ENCODE measurements around the gene COP1. TPM values are rescaled to one million over a fixed set of nuclear protein-coding genes. Genes with fewer than 3 reads are reported as not detected.
"Not testable (repeated sequence)": the region's sequence is repeated elsewhere in the genome, so short reads cannot be mapped to it uniquely, and the experiment has no call there.

The COP1 gene
- total RNA-seq, 1 donor from 2014 or later = 72.2 TPM

DNA sequence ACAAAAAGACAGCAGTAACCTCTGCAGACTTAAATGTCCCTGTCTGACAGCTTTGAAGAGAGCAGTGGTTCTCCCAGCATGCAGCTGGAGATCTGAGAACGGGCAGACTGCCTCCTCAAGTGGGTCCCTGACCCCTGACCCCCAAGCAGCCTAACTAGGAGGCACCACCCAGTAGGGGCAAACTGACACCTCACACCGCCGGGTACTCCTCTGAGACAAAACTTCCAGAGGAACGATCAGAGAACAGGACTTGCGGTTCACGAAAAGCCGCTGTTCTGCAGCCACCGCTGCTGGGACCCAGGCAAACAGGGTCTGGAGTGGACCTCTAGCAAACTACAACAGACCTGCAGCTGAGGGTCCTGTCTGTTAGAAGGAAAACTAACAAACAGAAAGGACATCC lies 214.3 kb downstream of the COP1 start:
- H3K4me1 ChIP-seq; H3K27me3 ChIP-seq; DNase-seq (ENCODE audit: extremely low spot score in 2 of 2); H3K4me3 ChIP-seq; H3K27ac ChIP-seq; intact Hi-C loops (cut with DNase I); H3K9me3 ChIP-seq; H3K36me3 ChIP-seq: not testable (repeated sequence)

DNA sequence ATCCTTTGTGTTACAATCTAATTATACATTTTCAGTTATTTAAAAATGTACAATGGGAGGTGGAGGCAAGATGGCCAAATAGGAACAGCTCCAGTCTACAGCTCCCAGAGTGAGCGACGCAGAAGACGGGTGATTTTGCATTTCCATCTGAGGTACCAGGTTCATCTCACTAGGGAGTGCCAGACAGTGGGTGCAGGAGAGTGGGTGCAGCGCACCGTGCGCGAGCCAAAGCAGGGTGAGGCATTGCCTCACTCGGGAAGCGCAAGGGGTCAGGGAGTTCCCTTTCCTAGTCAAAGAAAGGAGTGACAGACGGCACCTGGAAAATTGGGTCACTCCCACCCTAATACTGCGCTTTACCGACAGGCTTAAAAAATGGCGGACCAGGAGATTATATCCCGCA lies 214.9 kb downstream of the COP1 start:
- H3K27ac ChIP-seq; H3K4me3 ChIP-seq; H3K36me3 ChIP-seq; H3K27me3 ChIP-seq; DNase-seq (ENCODE audit: extremely low spot score in 2 of 2); intact Hi-C loops (cut with DNase I); H3K9me3 ChIP-seq; H3K4me1 ChIP-seq: not testable (repeated sequence)

DNA sequence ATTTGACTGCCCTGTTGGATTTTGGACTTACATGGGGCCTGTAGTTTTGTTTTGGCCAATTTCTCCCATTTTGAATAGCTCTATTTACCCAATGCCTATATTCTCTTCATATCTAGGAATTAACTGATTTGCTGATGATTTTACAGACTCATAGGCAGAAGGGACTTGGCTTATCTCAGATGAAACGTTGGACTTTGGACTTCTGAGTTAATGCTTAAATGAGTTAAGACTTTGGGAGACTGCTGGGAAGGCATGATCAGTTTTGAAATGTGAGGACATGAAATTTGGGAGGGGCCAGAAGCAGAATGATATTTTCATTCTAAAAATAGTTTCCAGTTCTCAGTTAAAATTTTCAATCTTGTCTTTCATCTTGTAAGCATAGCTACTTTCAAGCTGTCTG lies 222.3 kb downstream of the COP1 start:
- H3K27me3 ChIP-seq = no peaks in the 10 kb centered on the region
- no peak for TF ChIP-seq POLR2A (IDR thresholded peaks at IDR 0.05)
- no peak for TF ChIP-seq POLR2AphosphoS5 (IDR thresholded peaks at IDR 0.05; ENCODE audit: insufficient read depth in 1 of 2, low read depth in 1 of 2)
- TF ChIP-seq, protein P1, sequence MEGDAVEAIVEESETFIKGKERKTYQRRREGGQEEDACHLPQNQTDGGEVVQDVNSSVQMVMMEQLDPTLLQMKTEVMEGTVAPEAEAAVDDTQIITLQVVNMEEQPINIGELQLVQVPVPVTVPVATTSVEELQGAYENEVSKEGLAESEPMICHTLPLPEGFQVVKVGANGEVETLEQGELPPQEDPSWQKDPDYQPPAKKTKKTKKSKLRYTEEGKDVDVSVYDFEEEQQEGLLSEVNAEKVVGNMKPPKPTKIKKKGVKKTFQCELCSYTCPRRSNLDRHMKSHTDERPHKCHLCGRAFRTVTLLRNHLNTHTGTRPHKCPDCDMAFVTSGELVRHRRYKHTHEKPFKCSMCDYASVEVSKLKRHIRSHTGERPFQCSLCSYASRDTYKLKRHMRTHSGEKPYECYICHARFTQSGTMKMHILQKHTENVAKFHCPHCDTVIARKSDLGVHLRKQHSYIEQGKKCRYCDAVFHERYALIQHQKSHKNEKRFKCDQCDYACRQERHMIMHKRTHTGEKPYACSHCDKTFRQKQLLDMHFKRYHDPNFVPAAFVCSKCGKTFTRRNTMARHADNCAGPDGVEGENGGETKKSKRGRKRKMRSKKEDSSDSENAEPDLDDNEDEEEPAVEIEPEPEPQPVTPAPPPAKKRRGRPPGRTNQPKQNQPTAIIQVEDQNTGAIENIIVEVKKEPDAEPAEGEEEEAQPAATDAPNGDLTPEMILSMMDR (IDR thresholded peaks at IDR 0.05) = no peak
- H3K4me1 ChIP-seq = no peaks in the 10 kb centered on the region
- H3K36me3 ChIP-seq = peaks cover 0 to 50% of the 10 kb centered on the region in 2 donors
- no peaks in the 10 kb centered on the region for H3K9me3 ChIP-seq
- H3K4me3 ChIP-seq = no peak overlapping the region
- no peak overlapping the region for H3K27ac ChIP-seq
- intact Hi-C loops (cut with DNase I) = no loop called here
- DNase-seq (ENCODE audit: extremely low spot score in 2 of 2) = no peak

DNA sequence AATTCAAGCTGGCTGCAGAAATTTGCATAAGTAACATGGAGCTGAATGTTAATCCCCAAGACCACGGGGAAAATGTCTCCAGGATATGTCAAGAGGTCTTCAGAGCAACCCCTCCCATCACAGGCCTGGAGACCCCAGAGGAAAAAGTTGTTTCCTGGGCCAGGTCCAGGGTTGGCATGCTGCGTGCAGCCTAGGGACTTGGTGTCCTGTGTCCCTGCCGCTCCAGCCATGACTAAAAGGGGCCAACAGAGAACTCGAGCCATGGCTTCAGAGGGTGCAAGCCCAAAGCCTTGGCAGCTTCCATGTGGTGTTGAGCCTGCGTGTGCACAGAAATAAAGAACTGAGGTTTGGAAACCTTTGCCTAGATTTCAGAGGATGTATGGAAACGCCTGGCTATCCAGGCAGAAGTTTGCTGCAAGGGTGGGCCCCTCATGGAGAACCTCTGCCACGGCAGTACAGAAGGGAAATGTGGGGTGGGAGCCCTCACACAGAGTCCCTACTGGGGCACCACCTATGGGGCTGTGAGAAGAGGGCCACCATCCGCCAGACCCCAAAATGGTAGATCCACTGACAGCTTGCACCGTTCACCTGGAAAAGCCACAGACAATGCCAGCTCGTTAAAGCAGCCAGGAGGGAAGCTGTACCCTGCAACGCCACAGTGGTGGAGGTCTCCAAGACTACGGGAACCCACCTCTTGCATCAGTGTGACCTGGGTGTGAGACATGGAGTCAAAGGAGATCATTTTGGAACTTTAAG lies 222.9 kb downstream of the COP1 start:
- Histone ChIP-seq H3K9me3 (no peaks in the 10 kb centered on the region), H3K4me3 (no peak overlapping the region), H3K4me1 (no peaks in the 10 kb centered on the region), H3K27me3 (no peaks in the 10 kb centered on the region), H3K27ac (no peak overlapping the region), H3K36me3 (peaks cover 0 to 50% of the 10 kb centered on the region in 2 donors)
- DNase-seq (ENCODE audit: extremely low spot score in 2 of 2) = no peak
- TF ChIP-seq POLR2AphosphoS5 (IDR thresholded peaks at IDR 0.05; ENCODE audit: insufficient read depth in 1 of 2, low read depth in 1 of 2) (no peak), POLR2A (IDR thresholded peaks at IDR 0.05) (no peak)
- TF ChIP-seq, protein P1 (IDR thresholded peaks at IDR 0.05) = no peak
- intact Hi-C loops (cut with DNase I) = no loop called here

DNA sequence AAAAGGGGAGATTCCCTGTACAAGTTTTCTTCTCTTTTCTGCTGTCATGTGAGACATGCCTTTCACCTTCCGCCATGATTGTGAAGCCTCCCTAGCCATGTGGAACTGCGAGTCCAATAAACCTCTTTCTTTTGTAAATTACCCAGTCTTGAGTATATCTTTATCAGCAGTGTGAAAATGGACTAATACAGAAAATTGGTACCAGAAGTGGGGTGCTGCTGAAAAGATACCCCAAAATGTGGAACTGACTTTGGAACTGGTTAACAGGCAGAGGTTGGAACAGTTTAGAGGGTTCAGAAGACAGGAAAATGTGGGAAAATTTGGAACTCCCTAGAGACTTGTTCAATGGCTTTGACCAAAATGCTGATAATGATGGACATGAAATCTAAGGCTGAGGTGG lies 223.7 kb downstream of the COP1 start:
- H3K27me3 ChIP-seq; H3K27ac ChIP-seq; intact Hi-C loops (cut with DNase I); DNase-seq (ENCODE audit: extremely low spot score in 2 of 2); H3K4me1 ChIP-seq; H3K4me3 ChIP-seq; H3K9me3 ChIP-seq: not testable (repeated sequence)
- H3K36me3 ChIP-seq = peaks cover 0 to 50% of the 10 kb centered on the region in 2 donors

DNA sequence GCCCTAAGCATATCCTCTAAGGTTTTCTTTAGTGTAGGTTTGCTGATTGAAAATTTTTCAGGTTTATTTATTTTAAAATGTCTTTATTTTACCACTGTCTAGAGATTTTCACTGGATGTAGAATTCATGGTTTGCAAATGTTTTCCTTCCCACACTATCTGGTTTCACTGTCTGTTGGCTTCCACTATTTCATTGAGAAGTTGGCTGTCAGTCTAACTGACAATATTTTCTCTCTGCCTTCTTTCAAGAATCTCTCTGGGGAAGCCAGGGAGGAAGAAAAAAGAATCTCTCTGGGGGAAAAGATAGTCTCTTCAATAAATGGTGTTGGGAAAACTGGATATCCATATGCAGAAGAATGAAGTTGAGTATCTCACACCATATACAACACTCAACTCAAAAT lies 226.0 kb downstream of the COP1 start:
- H3K4me3 ChIP-seq = no peak overlapping the region
- TF ChIP-seq POLR2A (IDR thresholded peaks at IDR 0.05) = no peak
- TF ChIP-seq POLR2AphosphoS5 (IDR thresholded peaks at IDR 0.05; ENCODE audit: insufficient read depth in 1 of 2, low read depth in 1 of 2) = no peak
- TF ChIP-seq, protein P1 (IDR thresholded peaks at IDR 0.05) = no peak
- no peak for DNase-seq (ENCODE audit: extremely low spot score in 2 of 2)
- intact Hi-C loops (cut with DNase I) = no loop called here
- H3K27me3 ChIP-seq = no peaks in the 10 kb centered on the region
- no peaks in the 10 kb centered on the region for H3K9me3 ChIP-seq
- no peak overlapping the region for H3K27ac ChIP-seq
- no peaks in the 10 kb centered on the region for H3K4me1 ChIP-seq
- H3K36me3 ChIP-seq = peaks cover 0 to 42% of the 10 kb centered on the region in 2 donors

Measured in vagina (tissue), 2 donors.